Fibroblast of gingiva (primary cell): ENCODE measurements around the gene IQCE.
A peak's percentile ranks its signal among the peaks of the same experiment; 100 is the strongest.
"Not testable (repeated sequence)": the region's sequence is repeated elsewhere in the genome, so short reads cannot be mapped to it uniquely, and the experiment has no call there.

Experiments used
- DNase-seq: peaks from one replicate; pipeline ENCODE4 v3.0.0-alpha.2; 2011; ENCODE audit warnings: low read depth

The IQCE gene

DNA sequence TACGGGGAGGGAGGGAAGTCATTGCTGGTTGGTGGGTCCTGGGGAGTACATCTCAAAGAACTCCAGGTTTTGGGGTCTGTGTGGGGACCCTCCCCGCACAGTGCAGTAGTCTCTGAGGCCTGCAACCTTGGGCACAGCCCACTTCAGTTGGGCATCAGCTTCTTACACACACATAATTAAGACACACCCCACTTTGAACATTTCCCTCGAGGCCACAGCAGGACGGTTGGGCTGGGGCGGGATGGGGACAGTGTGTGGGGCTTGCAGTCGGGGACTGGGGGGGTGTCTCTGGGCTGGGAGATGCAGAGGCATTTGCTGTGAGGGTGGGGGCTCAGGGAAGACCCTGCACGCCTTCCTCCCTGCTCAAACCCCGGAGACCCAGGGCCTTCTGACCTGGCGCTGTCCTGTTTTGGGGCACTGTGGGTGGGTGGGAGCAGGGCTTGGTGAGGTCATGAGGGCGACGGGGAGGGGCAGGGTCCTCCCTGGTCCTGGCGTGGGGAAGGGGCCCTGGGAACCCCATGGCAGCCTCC lies 38.0 kb upstream of the IQCE start:
- DNase-seq: no peak

GRCh38 chr7:2521341-2521745 lies 37.4 kb upstream of the IQCE start:
- no peak for DNase-seq

GRCh38 chr7:2521952-2522591 lies 36.7 kb upstream of the IQCE start:
- no peak for DNase-seq

- no peak for DNase-seq
Measured at GRCh38 chr7:2522780-2523433, 35.9 kb upstream of the IQCE start.

- no peak for DNase-seq
Measured at GRCh38 chr7:2523461-2523936, 35.3 kb upstream of the IQCE start.

DNA sequence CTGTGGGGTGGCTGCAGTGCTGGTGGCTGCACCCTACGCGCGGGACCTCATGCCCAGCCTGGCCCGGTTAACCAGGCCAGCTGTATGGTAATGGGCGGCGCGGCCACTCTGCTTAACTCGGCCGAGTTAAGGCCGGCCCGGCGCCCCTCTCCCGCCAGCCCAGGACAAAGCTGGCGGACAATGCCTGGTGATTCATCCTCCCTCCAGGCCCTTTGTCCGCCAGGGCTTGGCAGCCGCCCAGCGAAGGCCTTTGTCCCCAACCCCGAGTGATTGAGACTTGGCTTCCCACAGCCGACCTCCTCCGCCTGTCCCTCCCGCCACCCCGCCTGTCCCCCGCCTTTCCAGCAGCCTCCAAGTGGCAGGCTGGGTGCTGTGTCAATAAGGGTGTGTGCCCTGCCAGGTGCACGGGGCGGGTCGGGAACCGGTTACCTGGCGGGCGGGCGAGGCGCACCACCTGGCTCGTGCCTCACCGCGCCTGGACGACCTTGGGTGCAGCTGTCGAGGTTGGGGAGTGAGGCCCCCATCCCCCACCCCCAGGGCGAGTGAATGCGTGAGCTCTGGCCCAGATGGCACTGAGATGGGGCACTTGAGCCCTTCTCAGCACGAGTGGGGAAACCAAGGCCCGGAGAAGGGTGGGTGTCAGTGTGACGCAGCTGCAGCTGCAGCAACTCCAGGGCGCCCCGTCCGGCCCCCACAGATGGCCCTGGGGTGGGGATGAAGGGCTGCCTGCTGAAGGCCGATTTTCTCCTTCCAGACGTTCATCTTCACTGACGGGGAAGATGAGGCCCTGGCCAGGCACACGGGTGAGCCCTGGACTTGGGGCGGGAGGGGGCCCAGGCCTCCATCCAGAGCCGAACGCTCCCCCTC lies 34.6 kb upstream of the IQCE start:
- DNase-seq: peak; percentile 15

DNA sequence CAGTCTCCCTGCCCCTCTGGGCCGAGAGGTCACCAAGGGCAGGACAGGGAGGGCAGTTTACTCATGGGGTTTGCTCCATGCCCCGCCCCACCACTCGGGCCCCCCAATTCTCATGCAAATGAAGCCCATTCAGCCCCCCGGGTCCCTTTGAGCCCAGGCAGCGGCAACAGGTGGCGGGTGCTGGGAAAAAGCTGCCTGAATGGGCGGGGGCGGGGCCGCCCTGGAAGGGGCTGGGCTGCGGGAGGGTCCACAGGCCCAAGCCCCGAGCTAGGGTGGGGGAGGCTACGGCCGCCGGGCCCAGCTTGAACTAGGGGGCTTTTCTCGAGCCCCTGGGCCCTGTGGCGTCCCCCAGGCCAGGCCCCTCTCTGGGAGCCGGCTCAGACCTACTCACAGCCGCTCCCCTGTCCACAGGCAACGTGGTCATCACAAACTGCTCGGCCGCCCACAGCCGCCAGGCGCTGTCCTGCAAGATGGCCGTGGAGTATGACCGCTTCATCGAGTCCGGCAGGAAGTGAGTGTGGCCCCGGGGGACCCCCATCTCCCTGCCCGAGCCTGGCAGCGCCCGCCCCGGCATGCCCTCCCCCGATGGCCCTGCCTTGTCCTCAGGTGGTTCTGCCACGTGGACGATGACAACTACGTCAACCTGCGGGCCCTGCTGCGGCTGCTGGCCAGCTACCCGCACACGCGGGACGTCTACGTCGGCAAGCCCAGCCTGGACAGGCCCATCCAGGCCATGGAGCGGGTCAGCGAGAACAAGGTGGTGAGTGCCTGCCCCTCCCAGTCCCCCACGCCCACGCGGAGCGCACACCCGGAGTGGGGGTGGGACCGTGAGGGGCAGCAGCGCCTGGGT lies 33.7 kb upstream of the IQCE start:
- DNase-seq: no peak

- no peak for DNase-seq
Measured at GRCh38 chr7:2525658-2526630, 32.8 kb upstream of the IQCE start.

- no peak for DNase-seq
Measured at GRCh38 chr7:2526659-2527504, 31.9 kb upstream of the IQCE start.

DNA sequence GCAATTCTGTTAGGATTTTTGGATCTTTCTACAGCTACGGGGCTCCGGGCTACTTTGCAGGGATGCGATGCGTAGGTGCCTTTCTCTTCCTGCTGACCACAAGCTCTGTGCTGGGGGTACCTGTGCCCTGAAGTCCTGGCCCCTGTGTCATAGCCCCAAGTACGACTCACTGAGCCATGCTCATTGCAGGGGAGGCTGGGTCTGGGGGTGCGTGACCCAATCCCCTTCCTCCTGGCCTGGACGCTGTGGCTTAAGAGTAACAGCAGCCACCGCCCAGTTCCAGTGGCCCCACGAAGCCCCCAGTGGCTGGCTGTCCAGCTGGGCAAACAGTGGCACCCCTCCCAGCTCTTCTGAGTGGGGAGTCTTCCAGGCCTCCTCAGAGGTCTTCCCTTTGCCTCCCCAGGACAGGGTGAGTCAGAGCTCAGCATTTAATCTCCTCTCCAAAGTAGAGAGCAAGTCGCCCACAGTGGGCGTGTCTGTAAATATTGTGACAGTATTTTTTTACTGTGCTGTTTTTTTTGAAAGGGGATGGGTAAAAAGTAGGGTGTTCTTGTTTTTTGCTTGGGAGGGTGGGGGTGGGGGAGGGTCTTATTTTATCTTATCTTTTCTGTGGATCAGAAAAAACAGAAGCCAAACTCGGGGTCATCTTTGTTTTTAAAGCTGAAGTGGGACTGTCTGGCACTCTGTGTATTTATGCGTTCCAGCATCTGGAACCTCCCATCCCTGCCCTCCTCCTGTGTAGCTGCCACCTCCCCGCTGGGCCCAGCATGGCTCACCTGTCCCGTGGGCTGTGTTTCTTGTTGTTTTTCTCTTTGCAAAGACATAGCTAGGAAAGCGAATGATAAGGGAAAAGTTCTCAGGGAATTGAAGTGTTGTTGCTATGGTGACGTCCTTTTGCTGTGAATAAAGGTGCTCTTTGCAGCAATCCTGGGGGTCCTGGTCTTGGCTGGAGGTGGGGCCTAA lies 31.0 kb upstream of the IQCE start:
- DNase-seq: peak; percentile 38

DNA sequence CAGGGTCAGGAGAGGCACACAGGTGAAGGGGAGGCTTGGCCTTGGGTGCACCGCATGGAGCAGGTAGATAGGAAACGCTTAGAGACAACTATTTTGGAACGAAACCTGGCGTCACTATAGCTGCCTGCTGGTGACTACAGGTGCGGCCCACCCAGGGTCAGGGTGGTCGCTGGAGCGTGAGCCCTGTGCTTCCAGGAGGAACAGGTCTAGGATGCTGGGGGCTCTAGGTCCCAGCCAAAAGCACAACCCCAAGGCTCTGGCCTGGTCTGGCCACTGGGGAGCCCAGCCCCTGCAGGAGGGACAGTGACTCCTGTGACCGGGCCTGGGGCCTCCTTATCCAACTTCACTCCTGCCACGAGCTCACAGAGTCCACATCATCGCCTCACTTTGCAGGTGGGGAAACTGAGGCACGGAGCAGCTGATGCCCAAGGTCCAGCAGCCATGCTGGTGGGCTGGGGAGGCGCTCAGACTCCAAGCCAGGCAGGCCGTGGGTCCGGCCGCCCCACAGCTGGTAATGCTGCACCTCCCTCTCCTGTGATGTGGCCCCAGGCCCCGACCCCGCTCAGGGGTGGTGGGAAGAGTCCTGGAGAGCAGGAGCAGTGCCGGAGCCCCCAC lies 30.2 kb upstream of the IQCE start:
- no peak for DNase-seq

GRCh38 chr7:2529161-2530070 lies 29.4 kb upstream of the IQCE start:
- peak; percentile 53 for DNase-seq

- DNase-seq: no peak
Measured at GRCh38 chr7:2530071-2530987, 28.4 kb upstream of the IQCE start.

DNA sequence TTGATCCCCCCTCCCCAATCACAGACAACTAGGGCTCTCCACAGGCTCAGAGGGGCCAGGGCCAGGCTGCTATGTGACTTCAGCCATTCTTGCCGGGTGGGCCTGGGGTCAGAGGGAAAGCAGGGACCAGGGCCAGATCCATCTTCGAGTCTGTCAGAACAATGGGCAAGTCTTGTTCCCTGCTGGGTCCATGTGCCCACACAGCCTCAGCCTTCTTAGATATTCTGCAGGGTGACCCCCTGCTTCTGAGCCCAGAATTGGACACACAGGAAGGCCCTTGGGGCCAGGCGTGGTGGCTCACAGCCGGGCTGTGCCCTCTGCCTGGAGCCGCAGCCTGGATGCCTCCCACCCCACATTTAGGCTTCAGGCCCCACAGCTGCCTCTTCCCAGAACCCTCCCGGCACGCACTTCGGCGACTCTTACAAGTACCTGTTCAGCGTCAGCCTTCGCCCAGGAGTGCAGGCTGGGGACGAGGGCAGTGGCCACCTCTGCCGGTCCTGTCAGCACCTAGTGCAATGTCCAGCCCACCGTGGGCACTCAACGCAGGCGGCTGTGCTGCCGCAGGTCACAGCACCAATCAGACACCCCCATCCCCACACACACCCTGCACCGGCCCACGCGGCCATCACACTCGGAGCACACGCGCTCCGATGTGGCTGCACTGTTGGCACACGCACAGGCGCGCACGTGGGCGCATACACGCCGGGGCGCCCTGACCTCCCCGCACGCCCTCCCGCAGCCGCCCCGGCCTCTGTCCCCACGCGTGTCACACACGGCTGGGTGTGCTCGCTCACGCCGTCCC lies 27.6 kb upstream of the IQCE start:
- not testable (repeated sequence) for DNase-seq

- not testable (repeated sequence) for DNase-seq
Measured at GRCh38 chr7:2531796-2532110, 27.0 kb upstream of the IQCE start.
